ENCODE measurements around the gene PDHA1. TPM values are rescaled to one million over a fixed set of nuclear protein-coding genes. Genes with fewer than 3 reads are reported as not detected.
A peak's percentile ranks its signal among the peaks of the same experiment; 100 is the strongest.

The PDHA1 gene
- total RNA-seq, 1 experiment from 2014 or later: 214 TPM

DNA sequence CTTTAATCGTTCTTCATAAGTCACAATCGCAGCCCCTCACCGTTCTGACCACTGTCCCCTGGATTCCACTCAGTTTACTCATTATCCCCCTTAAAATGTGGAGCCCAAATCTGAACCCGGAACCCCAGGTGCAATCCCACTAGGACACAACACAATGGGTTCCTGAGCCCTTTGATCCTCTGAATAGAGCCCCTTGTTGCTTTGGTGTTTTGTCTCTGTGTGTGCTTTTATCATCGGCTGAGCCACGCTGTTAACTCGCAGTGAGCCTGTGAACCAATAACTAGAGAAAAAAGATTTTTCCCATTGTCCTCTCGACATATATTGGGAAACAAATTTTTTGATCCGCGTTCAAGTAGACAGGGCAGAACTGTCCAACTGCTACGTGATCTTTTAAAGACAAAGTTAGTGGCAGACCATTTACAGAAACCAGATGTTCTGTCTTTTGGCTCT lies 617 bp upstream of the PDHA1 start:
- Histone ChIP-seq H2AFZ (ENCODE audit: low read length) (no peak overlapping the region), H2BK12ac (ENCODE audit: insufficient read length, low read depth, low read length) (no peak overlapping the region), H3K27ac (ENCODE audit: insufficient read length, low read depth, low read length) (no peak overlapping the region), H3K79me1 (ENCODE audit: insufficient read depth, low read depth, low read length, poor library complexity, severe bottlenecking) (no peaks in the 10 kb centered on the region), H3K23ac (ENCODE audit: insufficient read length, low read depth, low read length) (no peak overlapping the region), H2BK20ac (ENCODE audit: low read depth, low read length, poor library complexity, severe bottlenecking) (no peak overlapping the region), H3K9me3 (ENCODE audit: control insufficient read depth, low read depth, low read length) (peaks cover 16% of the 10 kb centered on the region), H4K5ac (ENCODE audit: insufficient read length, low read depth, low read length) (no peak overlapping the region), H4K20me1 (ENCODE audit: control insufficient read depth, insufficient read depth, insufficient read length) (no peaks in the 10 kb centered on the region), H4K8ac (replicated peaks; ENCODE audit: insufficient read length, low read depth, low read length) (no peak overlapping the region), H3K56ac (ENCODE audit: insufficient read length, low read depth, low read length) (no peak overlapping the region), H3T11ph (ENCODE audit: low read length) (no peak overlapping the region), H2AK5ac (ENCODE audit: insufficient read length, low read length) (no peak overlapping the region), H3K27me3 (ENCODE audit: insufficient read depth, low read length) (no peaks in the 10 kb centered on the region), H2BK15ac (ENCODE audit: low read depth, low read length) (no peak overlapping the region), H4K91ac (ENCODE audit: insufficient read length, low read depth, low read length) (no peak overlapping the region), H3K14ac (ENCODE audit: insufficient read depth, low read length) (no peak overlapping the region), H3K79me2 (ENCODE audit: insufficient read depth, low read length) (peaks cover 11% of the 10 kb centered on the region), H3K4me2 (ENCODE audit: insufficient read depth, insufficient read length, low read length) (peak overlapping the region; percentile 48), H3K23me2 (ENCODE audit: insufficient read length, low read depth, low read length, poor library complexity, severe bottlenecking) (no peaks in the 10 kb centered on the region), H3K4me1 (ENCODE audit: insufficient read depth, low read length) (no peaks in the 10 kb centered on the region; the same call in 1 of the 2 replicates), H3K18ac (ENCODE audit: insufficient read length, low read depth, low read length) (no peak overlapping the region), H2BK5ac (ENCODE audit: insufficient read length, low read length) (no peak overlapping the region), H3K4ac (ENCODE audit: low read depth, low read length) (no peak overlapping the region), H2BK120ac (ENCODE audit: low read depth, low read length, poor library complexity, severe bottlenecking) (no peak overlapping the region), H3K9ac (ENCODE audit: extremely low read depth, insufficient read length, low read length) (peak overlapping the region; percentile 34)
- no peak for DNase-seq
- Mint-ChIP-seq H3K4me1 (peaks cover 7 to 9% of the 10 kb centered on the region in 2 experiments), H3K9me3 (peaks cover 67 to 69% of the 10 kb centered on the region in 2 experiments), H3K27me3 (ENCODE audit: low read depth) (peaks cover 8% of the 10 kb centered on the region; the same call in 1 of the 2 replicates), H3K36me3 (ENCODE audit: insufficient read depth in 1 of 3, low read depth in 3 of 3) (peaks cover 0 to 8% (median 6%) of the 10 kb centered on the region in 3 experiments; a peak in 3 of 7 replicates), H3K27ac (0 out of 7 replicates have a peak overlapping the region, but pooled peaks of 1 of the 3 experiments have one; percentile 15), H3K4me3 (peak overlapping the region; percentile 81 to 86)
- no CpG with 5 or more reads among the region's 11 CpGs for WGBS (ENCODE audit: extremely low coverage, insufficient read length, low lambda C conversion rate)
- TF ChIP-seq, protein P1, sequence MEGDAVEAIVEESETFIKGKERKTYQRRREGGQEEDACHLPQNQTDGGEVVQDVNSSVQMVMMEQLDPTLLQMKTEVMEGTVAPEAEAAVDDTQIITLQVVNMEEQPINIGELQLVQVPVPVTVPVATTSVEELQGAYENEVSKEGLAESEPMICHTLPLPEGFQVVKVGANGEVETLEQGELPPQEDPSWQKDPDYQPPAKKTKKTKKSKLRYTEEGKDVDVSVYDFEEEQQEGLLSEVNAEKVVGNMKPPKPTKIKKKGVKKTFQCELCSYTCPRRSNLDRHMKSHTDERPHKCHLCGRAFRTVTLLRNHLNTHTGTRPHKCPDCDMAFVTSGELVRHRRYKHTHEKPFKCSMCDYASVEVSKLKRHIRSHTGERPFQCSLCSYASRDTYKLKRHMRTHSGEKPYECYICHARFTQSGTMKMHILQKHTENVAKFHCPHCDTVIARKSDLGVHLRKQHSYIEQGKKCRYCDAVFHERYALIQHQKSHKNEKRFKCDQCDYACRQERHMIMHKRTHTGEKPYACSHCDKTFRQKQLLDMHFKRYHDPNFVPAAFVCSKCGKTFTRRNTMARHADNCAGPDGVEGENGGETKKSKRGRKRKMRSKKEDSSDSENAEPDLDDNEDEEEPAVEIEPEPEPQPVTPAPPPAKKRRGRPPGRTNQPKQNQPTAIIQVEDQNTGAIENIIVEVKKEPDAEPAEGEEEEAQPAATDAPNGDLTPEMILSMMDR (conservative IDR thresholded peaks at IDR 0.05): no peak

Data from H9 (cell line).